ENCODE results near the gene DMBX1. TPM values are rescaled to one million over a fixed set of nuclear protein-coding genes. Genes with fewer than 3 reads are reported as not detected.

DMBX1 gene
- total and polyA plus RNA-seq, 2 of the 13 experiments (the other 11 are each of a cell fraction or from before 2014, with no cell fraction given) = not detected

DNA sequence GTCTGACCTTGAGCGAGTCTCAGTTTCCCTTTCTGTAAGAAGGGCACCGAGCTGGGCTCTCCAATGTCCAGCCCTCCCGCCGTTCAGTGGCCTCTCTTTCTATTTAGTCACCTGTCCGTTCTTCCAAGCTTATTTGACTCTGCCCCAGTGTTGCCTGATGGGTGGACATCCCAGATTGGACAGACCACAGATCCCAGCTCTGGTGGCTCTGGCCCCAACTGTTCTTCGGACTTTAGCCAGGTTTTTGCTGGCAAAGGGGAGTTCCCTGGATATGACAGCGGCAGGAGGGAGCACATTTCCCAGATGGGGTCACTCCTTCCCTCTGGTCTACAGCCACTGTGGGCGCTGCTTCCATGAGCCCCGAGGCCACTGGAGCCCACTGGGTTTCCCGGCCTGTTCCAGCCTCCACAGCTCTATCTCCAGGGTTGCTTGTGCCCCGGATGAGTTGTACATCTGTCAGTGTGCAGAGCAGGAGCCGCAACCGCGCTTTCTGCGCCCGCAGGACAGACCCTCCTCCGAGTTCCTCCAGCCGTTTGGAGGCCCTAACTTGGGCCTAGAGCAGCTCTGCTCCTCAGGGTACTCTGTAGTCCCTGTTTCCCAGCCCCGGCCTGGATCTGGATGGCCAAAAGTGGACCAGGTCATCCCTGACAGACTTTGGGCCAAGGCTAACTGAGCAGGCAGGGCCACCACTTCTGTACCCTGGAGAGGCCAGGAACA is 3.8 kb downstream of the DMBX1 start:
- no TSS peak for BruUV-seq (replicated peaks)

More for the DNA sequence above, 3.8 kb downstream of the DMBX1 start:
- ChIA-PET POLR2A (no interaction called here), CTCF (ENCODE audit: low intra/inter-chr PET ratio, low total read pairs) (no interaction called here)
- DNase-seq (ENCODE audit: low spot score) (no peak), FAIRE-seq (no peak), ATAC-seq (no peak)
- Histone ChIP-seq H3K36me3 (replicated peaks in 1 of 2; ENCODE audit: control insufficient read depth in 1 of 2, insufficient read depth in 2 of 2, low read length in 2 of 2) (no peaks in the 10 kb centered on the region), H3K27ac (ENCODE audit: extremely low read length, insufficient read depth, low read length) (no peak overlapping the region), H3K4me2 (ENCODE audit: low read depth, low read length) (no peak overlapping the region), H3K4me1 (ENCODE audit: insufficient read depth, low read length) (no peaks in the 10 kb centered on the region), H3K9ac (ENCODE audit: insufficient read depth, low read depth, low read length) (no peak overlapping the region), H4K20me1 (ENCODE audit: insufficient read depth, low read length) (peaks cover 2% of the 10 kb centered on the region; the same call in 1 of the 2 replicates), H2AFZ (ENCODE audit: low read length) (no peak overlapping the region), H3K27me3 (ENCODE audit: control insufficient read depth in 1 of 2, insufficient read depth in 2 of 2, low read length in 2 of 2) (peaks cover 16 to 83% of the 10 kb centered on the region in 2 experiments), H3K9me3 (ENCODE audit: low read length) (no peaks in the 10 kb centered on the region), H3K79me2 (ENCODE audit: insufficient read depth, low read length) (no peaks in the 10 kb centered on the region), H3K4me3 (replicated peaks in 1 of 3; ENCODE audit: insufficient read depth in 1 of 3, low read depth in 2 of 3, low read length in 3 of 3) (no peak overlapping the region)
- TF ChIP-seq NPAS2 (CRISPR knock-in tag; IDR thresholded peaks at IDR 0.05; ENCODE audit: borderline replicate concordance) (no peak), BHLHE40 (IDR thresholded peaks at IDR 0.05; ENCODE audit: low read length) (no peak), ZNF709 (CRISPR knock-in tag; IDR thresholded peaks at IDR 0.05) (no peak), KMT2A (CRISPR knock-in tag; IDR thresholded peaks at IDR 0.05) (no peak), ZNF34 (CRISPR knock-in tag; IDR thresholded peaks at IDR 0.05; ENCODE audit: borderline replicate concordance) (no peak), RFXAP (CRISPR knock-in tag; IDR thresholded peaks at IDR 0.05; ENCODE audit: borderline replicate concordance) (no peak), ZNF570 (CRISPR knock-in tag; IDR thresholded peaks at IDR 0.05; ENCODE audit: borderline replicate concordance) (no peak), HCFC1 (IDR thresholded peaks at IDR 0.05; ENCODE audit: low read depth, low read length) (no peak), NFIB (CRISPR knock-in tag; IDR thresholded peaks at IDR 0.05; ENCODE audit: borderline replicate concordance) (no peak)
- TF ChIP-seq, protein P1, sequence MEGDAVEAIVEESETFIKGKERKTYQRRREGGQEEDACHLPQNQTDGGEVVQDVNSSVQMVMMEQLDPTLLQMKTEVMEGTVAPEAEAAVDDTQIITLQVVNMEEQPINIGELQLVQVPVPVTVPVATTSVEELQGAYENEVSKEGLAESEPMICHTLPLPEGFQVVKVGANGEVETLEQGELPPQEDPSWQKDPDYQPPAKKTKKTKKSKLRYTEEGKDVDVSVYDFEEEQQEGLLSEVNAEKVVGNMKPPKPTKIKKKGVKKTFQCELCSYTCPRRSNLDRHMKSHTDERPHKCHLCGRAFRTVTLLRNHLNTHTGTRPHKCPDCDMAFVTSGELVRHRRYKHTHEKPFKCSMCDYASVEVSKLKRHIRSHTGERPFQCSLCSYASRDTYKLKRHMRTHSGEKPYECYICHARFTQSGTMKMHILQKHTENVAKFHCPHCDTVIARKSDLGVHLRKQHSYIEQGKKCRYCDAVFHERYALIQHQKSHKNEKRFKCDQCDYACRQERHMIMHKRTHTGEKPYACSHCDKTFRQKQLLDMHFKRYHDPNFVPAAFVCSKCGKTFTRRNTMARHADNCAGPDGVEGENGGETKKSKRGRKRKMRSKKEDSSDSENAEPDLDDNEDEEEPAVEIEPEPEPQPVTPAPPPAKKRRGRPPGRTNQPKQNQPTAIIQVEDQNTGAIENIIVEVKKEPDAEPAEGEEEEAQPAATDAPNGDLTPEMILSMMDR (CRISPR knock-in tag; IDR thresholded peaks at IDR 0.05) = no peak
- TF ChIP-seq, protein P2, sequence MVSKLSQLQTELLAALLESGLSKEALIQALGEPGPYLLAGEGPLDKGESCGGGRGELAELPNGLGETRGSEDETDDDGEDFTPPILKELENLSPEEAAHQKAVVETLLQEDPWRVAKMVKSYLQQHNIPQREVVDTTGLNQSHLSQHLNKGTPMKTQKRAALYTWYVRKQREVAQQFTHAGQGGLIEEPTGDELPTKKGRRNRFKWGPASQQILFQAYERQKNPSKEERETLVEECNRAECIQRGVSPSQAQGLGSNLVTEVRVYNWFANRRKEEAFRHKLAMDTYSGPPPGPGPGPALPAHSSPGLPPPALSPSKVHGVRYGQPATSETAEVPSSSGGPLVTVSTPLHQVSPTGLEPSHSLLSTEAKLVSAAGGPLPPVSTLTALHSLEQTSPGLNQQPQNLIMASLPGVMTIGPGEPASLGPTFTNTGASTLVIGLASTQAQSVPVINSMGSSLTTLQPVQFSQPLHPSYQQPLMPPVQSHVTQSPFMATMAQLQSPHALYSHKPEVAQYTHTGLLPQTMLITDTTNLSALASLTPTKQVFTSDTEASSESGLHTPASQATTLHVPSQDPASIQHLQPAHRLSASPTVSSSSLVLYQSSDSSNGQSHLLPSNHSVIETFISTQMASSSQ (IDR thresholded peaks at IDR 0.05; ENCODE audit: low read depth) = no peak
- TF ChIP-seq, protein P2 (CRISPR knock-in tag; IDR thresholded peaks at IDR 0.05; ENCODE audit: borderline replicate concordance) = no peak
- intact Hi-C loops (cut with micrococcal nuclease; ENCODE audit: unreplicated experiment) = no loop called here
- in situ Hi-C loops (cut with HindIII; ENCODE audit: extremely low pct_ligation_motif_present, low pct_unique_long_range_greater_than_20kb) = no loop called here
- 29% methylated on average over 8 of the region's 19 CpGs for WGBS (ENCODE audit: low lambda C conversion rate)
